Adrenal gland (tissue), 12 donors: ENCODE measurements around the gene SUPT6H. TPM values are rescaled to one million over a fixed set of nuclear protein-coding genes. Genes with fewer than 3 reads are reported as not detected.

Experiments
- DNase-seq, 7 donors: peaks; one replicate each; pipeline ENCODE4 v3.0.0-alpha.2; 2019 to 2020
- H3K27ac ChIP-seq, 5 donors: fragments of 200-600 bp; sonication (generic) in 4 of 5; 1 replicate in 3 of 5; 2 replicates in 2 of 5; pipeline versions ENCODE4 v1.5.1 to v1.8.0; 2016 to 2020; ENCODE audit warnings: mild to moderate bottlenecking in 1 of 5
- H3K27me3 ChIP-seq: fragments of 200-600 bp; 2 replicates; pipeline ENCODE4 v1.8.0; 2021
- H3K36me3 ChIP-seq, 2 donors: fragments of 200-600 bp; replicated peaks in 1 of 2; 1 replicate in 1 of 2; 2 replicates in 1 of 2; pipeline versions ENCODE4 v1.5.1 to v1.8.0; 2018 to 2022
- H3K4me1 ChIP-seq, 2 donors: fragments of 200-600 bp; replicated peaks in 1 of 2; 1 replicate in 1 of 2; 2 replicates in 1 of 2; pipeline versions ENCODE4 v1.5.1 to v1.8.0; 2018 to 2021
- H3K4me3 ChIP-seq, 4 donors: fragments of 200-600 bp; sonication (generic) in 3 of 4; one replicate each; pipeline ENCODE4 v1.5.1; 2016 to 2018
- H3K9me3 ChIP-seq, 3 donors: fragments of 200-600 bp; sonication (generic) in 1 of 3; replicated peaks in 1 of 3; 1 replicate in 2 of 3; 2 replicates in 1 of 3; pipeline versions ENCODE4 v1.5.1 to v1.8.0; 2016 to 2021
- CTCF ChIP-seq, 6 experiments: fragments of 450-650 bp in 4 of 6; fragments of 200-600 bp in 2 of 6; sonication (generic) in 1 of 6; IDR thresholded peaks; 1 replicate in 5 of 6; 2 replicates in 1 of 6; pipeline versions ENCODE4 v1.5.1 to v1.8.0; 2016 to 2021; ENCODE audit warnings: antibody characterized with exemption in 6 of 6, mild to moderate bottlenecking in 2 of 6, moderate library complexity in 1 of 6
- POLR2A ChIP-seq, 2 donors: fragments of 450-650 bp; IDR thresholded peaks; one replicate each; pipeline ENCODE4 v1.6.1; 2017; ENCODE audit warnings: antibody characterized with exemption in 2 of 2, mild to moderate bottlenecking in 2 of 2, moderate library complexity in 1 of 2
- WGBS, 4 donors: extraction: QIAGEN DNeasy Blood & Tissue Kit in 2 of 4; methylation state at CpG; one replicate each; pipeline versions ENCODE4 v1.1.5 to v1.1.7; 2013 to 2017; 5-methylcytosine and 5-hydroxymethylcytosine counted together
- intact Hi-C, 2 donors: fragments of 100-400 bp; cut with DNase I; formaldehyde crosslinking; loops; one replicate each; pipeline versions ENCODE4 v1.14.1 to v1.15.0; 2022 to 2023
- polyA plus RNA-seq, 3 donors: library from polyadenylated mRNA; stranded (reverse); fragments of 200-250 nt in 2 of 3; fragments of 350-450 nt in 1 of 3; fragmentation: Illumina TruSeq in 1 of 3; extraction: RNeasy Lipid Tissue Mini Kit (QIAGEN cat#74804) in 1 of 3; gene quantifications; one replicate each; pipeline ENCODE4 v1.2.3, GENCODE V29; 2013 to 2014
- total RNA-seq, 9 donors: library from RNA; depleted of rRNA in 4 of 9; stranded (reverse); fragments of >200 nt in 4 of 9; fragments of 120-200 nt in 1 of 9; fragmentation: NEBNext Ultra II Directional in 1 of 9; extraction: Animal tissue kit (Norgen Biotek cat#: 25700) in 1 of 9; gene quantifications; one replicate each; pipeline versions ENCODE4 v1.1.0 to v1.2.4, GENCODE V29; 2013 to 2023
- donor health status: healthy with polysubstance abuse.
- donor health status: Bipolar disorder and iron deficiency.
- donor health status: DM: yes; HTN: yes; CAD: no.
- donor health status: DM: no; HTN: no; CAD: no.
- donor health status: DM: no; HTN: no; CAD: no.
- donor health status: DM: yes; HTN: yes; CAD: no.

SUPT6H gene
- total and polyA plus RNA-seq, 12 donors: 48.1 to 125 (median 71.4) TPM

GRCh38 chr17:28712032-28712704 is 50.2 kb downstream of the SUPT6H start:
- Histone ChIP-seq H3K9me3 (no peaks in the 10 kb centered on the region), H3K4me3 (peak overlapping the region in 2 of 4 donors; percentile 18 to 61), H3K36me3 (peaks cover 0 to 20% of the 10 kb centered on the region in 2 donors), H3K27ac (peak overlapping the region; percentile 73 to 94 (median 78)), H3K27me3 (no peaks in the 10 kb centered on the region), H3K4me1 (peaks cover 17 to 22% of the 10 kb centered on the region in 2 donors)
- peak in 2 of 7 donors; percentile 31 to 42 for DNase-seq
- TF ChIP-seq POLR2A (IDR thresholded peaks at IDR 0.05): no peak
- no peak for TF ChIP-seq CTCF (IDR thresholded peaks at IDR 0.05)
- intact Hi-C loops: no loop called here
- 49 to 65% (median 51%) methylated on average over 28 to 34 of the region's 34 CpGs for WGBS, 4 donors

GRCh38 chr17:28712705-28713415 is 50.9 kb downstream of the SUPT6H start:
- DNase-seq: no peak
- Histone ChIP-seq H3K36me3 (peaks cover 0 to 20% of the 10 kb centered on the region in 2 donors), H3K27ac (no peak overlapping the region), H3K4me1 (peaks cover 19 to 22% of the 10 kb centered on the region in 2 donors), H3K4me3 (no peak overlapping the region), H3K27me3 (no peaks in the 10 kb centered on the region), H3K9me3 (no peaks in the 10 kb centered on the region)
- TF ChIP-seq POLR2A (IDR thresholded peaks at IDR 0.05) (no peak), CTCF (IDR thresholded peaks at IDR 0.05) (no peak)
- intact Hi-C loops: no loop called here
- WGBS, 4 donors: 82 to 91% (median 86%) methylated on average over 7 of the region's 7 CpGs

DNA sequence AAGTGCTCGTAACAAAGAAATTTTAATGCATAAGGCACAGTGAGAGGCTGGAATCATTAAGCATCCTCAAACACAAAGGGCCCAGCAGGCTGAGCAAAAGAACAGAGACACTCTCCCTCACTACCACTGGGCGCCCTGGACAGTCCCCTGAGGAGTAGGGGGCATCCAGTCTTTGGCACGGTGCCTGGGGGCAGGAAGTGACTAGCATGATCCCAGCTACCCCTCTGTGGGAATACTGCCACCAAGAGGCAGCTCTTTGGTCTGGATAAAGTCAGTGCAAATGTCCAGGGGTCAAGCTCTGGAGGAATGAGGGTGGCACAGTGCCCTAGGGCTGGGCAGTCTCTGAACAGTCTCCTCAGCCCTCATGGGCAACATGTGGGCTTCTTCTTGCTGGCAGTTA is 52.3 kb downstream of the SUPT6H start:
- H3K4me3 ChIP-seq: no peak overlapping the region
- peaks cover 0 to 20% of the 10 kb centered on the region in 2 donors for H3K36me3 ChIP-seq
- intact Hi-C loops: no loop called here
- H3K9me3 ChIP-seq: no peaks in the 10 kb centered on the region
- TF ChIP-seq POLR2A (IDR thresholded peaks at IDR 0.05): no peak
- no peak for TF ChIP-seq CTCF (IDR thresholded peaks at IDR 0.05)
- WGBS, 4 donors: 87 to 97% (median 93%) methylated on average over 3 of the region's 3 CpGs
- no peaks in the 10 kb centered on the region for H3K27me3 ChIP-seq
- DNase-seq: no peak
- H3K27ac ChIP-seq: no peak overlapping the region
- peaks cover 31 to 37% of the 10 kb centered on the region in 2 donors for H3K4me1 ChIP-seq

GRCh38 chr17:28715217-28715616 is 53.2 kb downstream of the SUPT6H start:
- intact Hi-C loops: no loop called here
- 85 to 100% (median 89%) methylated on average over 1 to 2 of the region's 2 CpGs for WGBS, 4 donors

More at GRCh38 chr17:28715217-28715616, 53.2 kb downstream of the SUPT6H start:
- Histone ChIP-seq H3K4me1 (peaks cover 33 to 34% of the 10 kb centered on the region in 2 donors), H3K36me3 (peaks cover 0 to 20% of the 10 kb centered on the region in 2 donors), H3K9me3 (no peaks in the 10 kb centered on the region), H3K27ac (no peak overlapping the region), H3K27me3 (no peaks in the 10 kb centered on the region), H3K4me3 (no peak overlapping the region)
- no peak for DNase-seq
- no peak for TF ChIP-seq CTCF (IDR thresholded peaks at IDR 0.05)
- no peak for TF ChIP-seq POLR2A (IDR thresholded peaks at IDR 0.05)
